ENCODE measurements around the gene TSPAN15.

TSPAN15 gene

GRCh38 chr10:69460576-69461242, 9.4 kb downstream of the TSPAN15 start:
- no peak overlapping the region for H3K27ac ChIP-seq
- TF ChIP-seq ZFX (IDR thresholded peaks at IDR 0.05; ENCODE audit: borderline replicate concordance), result no peak
- no peak for TF ChIP-seq CTCF (IDR thresholded peaks at IDR 0.05)

- no peak overlapping the region for H3K27ac ChIP-seq
- TF ChIP-seq ZFX (IDR thresholded peaks at IDR 0.05; ENCODE audit: borderline replicate concordance) (no peak), CTCF (IDR thresholded peaks at IDR 0.05) (no peak)
These were observed 10.2 kb downstream of the TSPAN15 start for GRCh38 chr10:69461243-69462025.

- no peak overlapping the region for H3K27ac ChIP-seq
These were observed 12.6 kb downstream of the TSPAN15 start for GRCh38 chr10:69463886-69464285.

GRCh38 chr10:69464401-69464800, 13.1 kb downstream of the TSPAN15 start:
- TF ChIP-seq CTCF (IDR thresholded peaks at IDR 0.05), result no peak
- H3K27ac ChIP-seq, result no peak overlapping the region

More at GRCh38 chr10:69463886-69464285, 12.6 kb downstream of the TSPAN15 start:
- no peak for TF ChIP-seq ZFX (IDR thresholded peaks at IDR 0.05; ENCODE audit: borderline replicate concordance)
- no peak for TF ChIP-seq CTCF (IDR thresholded peaks at IDR 0.05)

GRCh38 chr10:69464801-69465401, 13.6 kb downstream of the TSPAN15 start:
- TF ChIP-seq CTCF (IDR thresholded peaks at IDR 0.05), result no peak
- TF ChIP-seq ZFX (IDR thresholded peaks at IDR 0.05; ENCODE audit: borderline replicate concordance), result no peak
- H3K27ac ChIP-seq, result no peak overlapping the region

GRCh38 chr10:69465457-69466157, 14.3 kb downstream of the TSPAN15 start:
- H3K27ac ChIP-seq, result no peak overlapping the region
- TF ChIP-seq CTCF (IDR thresholded peaks at IDR 0.05) (no peak), ZFX (IDR thresholded peaks at IDR 0.05; ENCODE audit: borderline replicate concordance) (no peak)

Measured in 22Rv1 (cell line).